Stimulated activated CD8-positive, alpha-beta memory T cell treated with anti-CD3 and anti-CD28 coated beads, Interleukin-7, amount 100 ng/mL, for 48 hours (primary cell): ENCODE measurements around the gene SRSF6.
"Not testable (repeated sequence)": the region's sequence is repeated elsewhere in the genome, so short reads cannot be mapped to it uniquely, and the experiment has no call there.

Source experiments
- DNase-seq, 2 donors: peaks; one replicate each; pipeline ENCODE4 v3.0.0-alpha.2; 2020; ENCODE audit warnings: low read depth in 1 of 2; ENCODE audit errors: extremely low read depth in 1 of 2

SRSF6 gene

GRCh38 chr20:43457640-43458421, at the start of gene SRSF6:
Gene SRSF6 (plus strand): TSS chr20:43457896. CDS start chr20:43458034, 138 bp downstream.
- DNase-seq: peak; percentile 80 to 83

DNA sequence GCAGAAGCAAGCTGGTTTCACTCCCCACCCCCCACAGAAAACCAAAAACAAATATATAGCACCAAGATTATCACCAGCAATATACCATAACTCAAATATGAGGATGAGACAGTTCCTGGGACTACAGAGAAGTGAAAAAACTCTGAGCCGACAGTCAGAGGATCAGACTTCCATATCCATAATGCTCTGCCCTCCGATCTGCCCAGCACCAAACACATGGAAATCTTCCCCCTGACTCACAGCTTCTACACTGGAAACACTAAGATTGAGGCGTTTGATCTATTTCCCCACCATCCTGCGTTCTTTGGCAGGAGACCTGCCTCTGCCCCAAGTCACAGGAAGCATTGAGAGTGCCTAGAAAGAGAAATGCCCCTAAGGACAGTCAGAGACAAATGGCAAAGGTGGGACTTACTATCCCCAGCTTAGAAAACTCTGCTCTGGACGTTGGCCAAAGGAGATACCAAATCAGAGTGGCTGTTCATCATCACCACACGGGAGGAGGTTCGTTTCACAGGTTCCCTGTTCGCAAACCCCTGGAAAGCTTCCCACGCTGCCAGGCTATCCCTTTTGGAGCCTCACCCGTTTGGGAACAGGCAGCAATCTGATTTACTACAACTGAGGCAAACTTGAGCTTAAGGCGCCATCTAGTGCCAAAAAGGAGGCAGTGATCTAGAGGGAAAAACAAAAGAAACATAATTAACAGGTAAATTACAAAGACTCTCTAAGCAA, 48.7 kb upstream of the SRSF6 start:
- DNase-seq: no peak

GRCh38 chr20:43409577-43409913, 48.2 kb upstream of the SRSF6 start:
- DNase-seq: no peak

DNA sequence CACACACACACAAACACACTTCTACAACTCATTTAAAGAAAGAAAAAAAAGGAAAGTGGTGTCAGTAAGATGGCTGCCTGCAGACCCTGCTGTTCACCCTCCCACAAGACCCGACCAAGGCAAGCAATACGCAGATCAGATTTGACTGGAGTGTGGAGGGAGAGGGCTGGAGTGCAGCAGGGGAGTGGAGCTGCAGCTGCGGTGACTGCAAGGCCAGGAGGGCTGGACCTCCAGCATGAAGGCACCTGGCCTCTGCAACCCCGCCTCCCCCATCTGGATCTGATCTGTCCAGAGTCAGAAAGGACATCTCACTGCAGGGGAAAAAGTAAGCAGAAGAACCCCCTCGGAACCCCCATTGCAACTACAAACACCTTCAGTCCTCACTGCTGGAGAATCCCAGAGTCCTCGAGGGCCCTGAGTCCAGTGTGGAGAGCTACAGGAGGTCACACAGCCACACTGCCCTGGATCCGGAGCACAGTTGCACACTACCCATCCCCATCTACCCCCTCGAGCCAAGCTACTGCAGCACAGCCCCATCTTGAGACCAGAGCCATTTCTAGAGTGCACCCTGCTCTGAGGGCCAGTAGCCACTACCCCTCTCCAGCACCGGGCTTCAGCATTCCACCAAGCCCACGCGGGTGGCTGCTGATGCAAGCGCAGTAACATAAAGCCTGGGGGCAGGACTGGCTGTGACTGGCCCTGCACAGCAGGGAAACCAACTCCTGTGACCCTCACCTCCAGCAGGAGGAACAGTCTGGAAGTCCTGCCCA, 41.9 kb upstream of the SRSF6 start:
- DNase-seq: no peak

GRCh38 chr20:43416591-43417228, 41.0 kb upstream of the SRSF6 start:
- DNase-seq: no peak

GRCh38 chr20:43420192-43420591, 37.5 kb upstream of the SRSF6 start:
- DNase-seq: no peak

DNA sequence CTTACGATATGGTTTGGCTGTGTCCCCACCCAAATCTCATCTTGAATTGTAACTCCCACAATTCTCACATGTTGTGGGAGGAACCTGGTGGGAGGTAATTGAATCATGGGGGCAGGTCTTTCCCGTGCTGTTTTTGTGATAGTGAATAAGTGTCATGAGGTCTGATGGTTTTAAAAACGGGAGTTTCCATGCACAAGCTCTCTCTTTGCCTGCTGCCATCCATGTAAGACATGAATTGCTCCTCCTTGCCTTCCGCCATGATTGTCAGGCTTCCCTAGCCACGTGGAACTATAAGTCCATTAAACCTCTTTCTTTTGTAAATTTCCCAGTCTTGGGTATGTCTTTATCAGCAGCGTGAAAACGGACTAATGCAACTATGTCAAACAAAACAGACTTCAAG, 36.8 kb upstream of the SRSF6 start:
- DNase-seq: not testable (repeated sequence)

DNA sequence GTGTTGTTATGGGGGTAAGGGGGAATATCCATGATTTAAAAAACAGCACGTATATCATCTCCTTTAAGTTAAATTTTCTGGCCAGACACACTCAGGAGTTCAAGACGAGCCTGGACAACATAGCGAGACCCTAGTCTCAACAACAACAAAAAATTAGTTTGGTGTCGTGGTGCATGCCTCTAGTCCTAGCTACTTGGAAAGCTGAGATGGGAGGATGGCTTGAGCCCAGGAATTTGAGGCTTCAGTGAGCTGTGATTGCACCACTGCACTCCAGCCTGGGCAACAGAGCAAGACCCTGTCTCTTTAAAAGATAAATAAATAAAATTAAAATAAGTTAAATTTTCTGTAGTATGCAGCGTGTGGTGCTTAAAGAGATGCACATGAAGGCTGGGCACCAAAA, 31.5 kb upstream of the SRSF6 start:
- no peak for DNase-seq

GRCh38 chr20:43430265-43431133, 27.2 kb upstream of the SRSF6 start:
- no peak for DNase-seq

DNA sequence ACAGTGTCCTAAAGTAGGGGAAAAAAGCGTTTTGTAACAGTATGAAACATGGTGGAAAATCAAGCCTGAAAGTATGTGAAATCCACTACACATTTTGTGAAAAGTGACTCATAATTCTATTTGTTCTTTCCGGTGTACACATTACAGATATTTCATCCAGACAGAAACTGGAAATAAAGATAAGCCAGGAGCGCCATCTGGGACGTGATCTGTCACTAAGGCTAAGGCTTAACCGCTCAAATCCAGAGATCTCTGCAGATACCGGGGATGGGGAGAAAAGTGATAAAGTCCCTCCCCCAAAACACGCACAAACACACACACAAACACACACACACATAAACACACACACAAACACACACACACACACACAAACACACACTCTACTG, 26.6 kb upstream of the SRSF6 start:
- no peak for DNase-seq

DNA sequence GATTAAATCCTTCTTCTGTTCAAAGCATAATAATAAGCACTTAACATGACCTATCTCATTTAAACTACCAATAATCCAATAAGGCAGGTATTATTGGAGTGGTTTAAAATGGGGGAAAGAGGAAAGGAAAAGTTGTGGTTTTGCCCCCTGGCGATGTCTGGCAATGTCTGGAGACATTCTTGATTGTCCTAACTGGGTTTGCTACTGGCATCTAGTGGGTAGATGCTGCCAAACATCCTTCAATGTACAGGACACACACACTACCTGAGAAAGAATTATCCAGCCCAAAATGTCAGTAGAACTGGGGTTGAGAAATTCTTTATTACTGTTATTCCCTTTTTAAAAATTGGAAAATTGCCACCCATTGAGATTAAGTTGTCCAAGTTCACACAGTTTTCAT, 25.2 kb upstream of the SRSF6 start:
- DNase-seq: no peak

- no peak for DNase-seq
Measured at GRCh38 chr20:43433250-43433854, 24.3 kb upstream of the SRSF6 start.

DNA sequence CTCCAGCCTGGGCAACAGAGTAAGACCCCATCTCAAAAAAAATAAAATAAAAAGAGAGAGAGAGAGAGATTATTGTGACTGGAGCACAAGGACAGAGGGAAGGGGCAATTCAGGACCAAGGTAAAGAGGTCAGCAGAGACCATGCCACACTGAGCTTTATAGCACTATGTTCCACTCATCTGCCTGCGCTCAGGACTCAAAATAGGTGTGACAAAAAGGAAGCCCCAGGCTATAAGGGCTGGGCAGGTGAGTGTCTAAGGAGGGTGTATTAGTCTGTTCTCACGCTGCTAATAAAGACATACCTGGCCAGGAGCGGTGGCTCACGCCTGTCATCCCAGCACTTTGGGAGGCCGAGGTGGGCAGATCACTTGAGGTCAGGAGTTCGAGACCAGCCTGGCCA, 23.1 kb upstream of the SRSF6 start:
- DNase-seq: no peak

GRCh38 chr20:43438578-43439316, 18.9 kb upstream of the SRSF6 start:
- DNase-seq: no peak

- no peak for DNase-seq
Measured at GRCh38 chr20:43440531-43440930, 17.2 kb upstream of the SRSF6 start.

DNA sequence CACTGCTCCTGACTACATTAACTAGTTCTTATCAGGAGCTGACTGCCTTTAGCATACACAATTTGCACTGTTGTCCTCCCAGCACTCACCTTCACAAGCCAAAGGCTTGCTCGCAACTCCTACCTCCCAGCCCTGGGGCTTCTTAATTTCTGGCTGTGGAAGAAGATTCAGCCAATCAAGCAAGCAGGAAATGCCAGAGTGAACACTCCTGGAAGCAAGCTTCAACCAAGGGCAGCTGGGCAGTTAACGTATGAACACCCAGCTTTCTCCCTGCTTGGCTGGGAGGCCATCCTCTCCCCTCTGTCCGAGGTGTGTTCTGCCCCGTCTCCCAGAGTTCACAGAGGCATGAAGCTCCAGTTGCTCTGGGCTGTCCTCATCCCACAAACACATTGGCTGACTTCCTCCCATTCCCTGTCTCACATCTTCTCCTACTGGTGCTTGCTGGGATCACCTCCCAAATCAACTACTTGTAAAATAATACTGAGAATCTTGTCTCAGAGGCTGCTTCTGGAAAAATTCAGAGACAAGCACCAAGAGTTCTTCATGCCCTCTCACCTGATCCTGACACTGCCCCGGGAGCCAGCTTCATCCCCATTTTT, 15.3 kb upstream of the SRSF6 start:
- no peak for DNase-seq

DNA sequence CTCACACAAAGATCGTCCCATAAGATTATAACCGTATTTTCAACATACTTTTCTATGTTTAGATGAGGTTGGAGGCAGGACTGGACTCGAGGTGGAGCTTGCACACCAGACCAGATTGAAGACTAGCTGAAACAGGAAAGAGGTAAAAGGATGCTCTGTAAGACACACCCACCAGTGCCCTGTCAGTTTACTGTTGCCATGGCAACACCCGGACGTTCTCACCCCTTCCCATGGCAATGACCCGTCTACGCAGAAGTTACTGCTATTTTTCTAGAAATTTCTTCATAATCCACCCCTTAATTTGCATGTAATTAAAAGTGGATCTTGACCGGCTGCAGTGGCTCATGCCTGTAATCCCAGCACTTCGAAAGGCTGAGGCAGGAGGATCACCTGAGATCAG, 13.6 kb upstream of the SRSF6 start:
- no peak for DNase-seq

GRCh38 chr20:43446361-43446879, 11.3 kb upstream of the SRSF6 start:
- DNase-seq: no peak

DNA sequence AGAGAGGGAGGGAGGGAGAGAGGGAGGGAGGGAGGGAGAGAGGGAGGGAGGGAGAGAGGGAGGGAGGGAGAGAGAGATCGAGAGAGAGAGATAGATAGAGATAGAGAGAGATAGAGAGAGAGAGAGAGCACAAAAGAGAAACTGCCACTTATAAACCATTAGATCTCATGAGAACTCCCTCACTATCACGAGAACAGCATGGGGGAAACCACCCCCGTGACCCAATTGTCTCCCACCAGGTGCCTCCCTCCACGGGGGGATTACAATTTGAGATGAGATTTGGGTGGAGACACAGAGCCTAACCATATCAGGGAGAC, 9.3 kb upstream of the SRSF6 start:
- DNase-seq: not testable (repeated sequence)
